AG04450 (cell line): ENCODE results near the gene OR10J4. TPM values are rescaled to one million over a fixed set of nuclear protein-coding genes. Genes with fewer than 3 reads are reported as not detected.

Experiments used
- CTCF ChIA-PET: fragments of 300-600, 350-600 bp; formaldehyde crosslinking; extraction: SDS; loops from one replicate; lab custom pipeline; 2022; ENCODE audit warnings: antibody characterized with exemption, inconsistent platforms; lab: Charles Lee
- POLR2A ChIA-PET: fragments of 350-600 bp; formaldehyde crosslinking; extraction: SDS; loops from one replicate; lab custom pipeline; 2021; ENCODE audit warnings: antibody characterized with exemption, inconsistent platforms; lab: Yijun Ruan, JAX
- DNase-seq: peaks from one replicate; pipeline ENCODE4 v3.0.0-alpha.2; 2011; ENCODE audit warnings: low read depth, low spot score
- H3K27ac ChIP-seq: one replicate; pipeline ENCODE4 v1.5.1; 2012; ENCODE audit warnings: low read depth, low read length, control low read depth
- H3K27me3 ChIP-seq: one replicate; pipeline ENCODE4 v1.6.0; 2012; ENCODE audit warnings: low read length; ENCODE audit not compliant: control insufficient read depth, insufficient read depth
- H3K4me3 ChIP-seq: 2 replicates; pipeline ENCODE4 v1.5.1; 2011; ENCODE audit warnings: mild to moderate bottlenecking, low read depth, low read length, control low read depth
- H3K9me3 ChIP-seq: 2 replicates; pipeline ENCODE4 v1.5.1; 2012; ENCODE audit warnings: low read length; ENCODE audit not compliant: control insufficient read depth, insufficient read depth
- CTCF ChIP-seq: IDR thresholded peaks from 2 replicates; pipeline ENCODE4 v1.5.1; 2011; ENCODE audit warnings: low read depth, low read length, control low read depth, inconsistent platforms
- polyA plus RNA-seq: library from polyadenylated mRNA; depleted of rRNA; stranded (reverse); fragments of >200 nt; gene quantifications from 2 replicates; pipeline ENCODE4 v1.2.3, GENCODE V29; 2011

The OR10J4 gene
- polyA plus RNA-seq, 1 experiment, result not detected

- Histone ChIP-seq H3K4me3 (no peak overlapping the region), H3K9me3 (peaks cover 3% of the 10 kb centered on the region; the same call in 1 of the 2 replicates), H3K27ac (no peak overlapping the region), H3K27me3 (no peaks in the 10 kb centered on the region)
- ChIA-PET POLR2A (no interaction called here), CTCF (no interaction called here)
- TF ChIP-seq CTCF, result no peak
- no peak for DNase-seq
Observed at GRCh38 chr1:159429074-159429861, 2.7 kb upstream of the OR10J4 start.

- DNase-seq, result no peak
- POLR2A ChIA-PET, result no interaction called here
- Histone ChIP-seq H3K9me3 (peaks cover 3% of the 10 kb centered on the region; the same call in 1 of the 2 replicates), H3K27ac (no peak overlapping the region), H3K4me3 (no peak overlapping the region), H3K27me3 (no peaks in the 10 kb centered on the region)
- CTCF ChIA-PET, result no interaction called here
- TF ChIP-seq CTCF, result no peak
Observed at GRCh38 chr1:159430985-159431384, 1.0 kb upstream of the OR10J4 start.

GRCh38 chr1:159436469-159436868 lies 4.5 kb downstream of the OR10J4 start:
- H3K9me3 ChIP-seq, result peaks cover 9% of the 10 kb centered on the region; the same call in 1 of the 2 replicates
- DNase-seq, result no peak
- no peak for TF ChIP-seq CTCF
- H3K27me3 ChIP-seq, result no peaks in the 10 kb centered on the region
- no peak overlapping the region for H3K4me3 ChIP-seq
- ChIA-PET POLR2A (no interaction called here), CTCF (interaction anchor here (1.5 kb wide), 1 partner anchor 363 kb away, joined by 3 read pairs; no protein-coding TSS in a partner anchor)
- no peak overlapping the region for H3K27ac ChIP-seq

- DNase-seq, result no peak
Observed at GRCh38 chr1:159439422-159439821, 7.4 kb downstream of the OR10J4 start, which contains the start of gene OR10J1. Gene OR10J1 (plus strand): TSS chr1:159439722. CDS start chr1:159439792, 70 bp downstream.

More at GRCh38 chr1:159439422-159439821, 7.4 kb downstream of the OR10J4 start, which contains the start of gene OR10J1:
- TF ChIP-seq CTCF, result no peak
- no peak within 1 kb of the TSS for H3K4me3 ChIP-seq
- peaks cover 6% of the 10 kb centered on the region; the same call in 1 of the 2 replicates for H3K9me3 ChIP-seq
- CTCF ChIA-PET, result no interaction called here
- H3K27ac ChIP-seq, result no peak within 1 kb of the TSS
- POLR2A ChIA-PET, result no interaction called here
- H3K27me3 ChIP-seq, result no peaks in the 10 kb centered on the region
